Rectal smooth muscle tissue (tissue), 1 donor: ENCODE results near the gene PDE8B.
"Not testable (repeated sequence)": the region's sequence is repeated elsewhere in the genome, so short reads cannot be mapped to it uniquely, and the experiment has no call there.

ENCODE experiments used
- H3K27ac ChIP-seq: one replicate; pipeline ENCODE4 v1.7.0; 2013; ENCODE audit warnings: low read depth, low read length, inconsistent platforms
- H3K27me3 ChIP-seq: one replicate; pipeline ENCODE4 v1.7.0; 2013; ENCODE audit warnings: low read length; ENCODE audit not compliant: control insufficient read depth, insufficient read depth
- H3K36me3 ChIP-seq: one replicate; pipeline ENCODE4 v1.7.0; 2013; ENCODE audit warnings: low read length; ENCODE audit not compliant: control insufficient read depth, insufficient read depth
- H3K4me1 ChIP-seq: one replicate; pipeline ENCODE4 v1.7.0; 2013; ENCODE audit warnings: low read length; ENCODE audit not compliant: control insufficient read depth, insufficient read depth
- H3K4me3 ChIP-seq: one replicate; pipeline ENCODE4 v1.7.0; 2013; ENCODE audit warnings: low read length
- H3K9ac ChIP-seq: one replicate; pipeline ENCODE4 v1.7.0; 2013; ENCODE audit warnings: low read length

Gene PDE8B

DNA sequence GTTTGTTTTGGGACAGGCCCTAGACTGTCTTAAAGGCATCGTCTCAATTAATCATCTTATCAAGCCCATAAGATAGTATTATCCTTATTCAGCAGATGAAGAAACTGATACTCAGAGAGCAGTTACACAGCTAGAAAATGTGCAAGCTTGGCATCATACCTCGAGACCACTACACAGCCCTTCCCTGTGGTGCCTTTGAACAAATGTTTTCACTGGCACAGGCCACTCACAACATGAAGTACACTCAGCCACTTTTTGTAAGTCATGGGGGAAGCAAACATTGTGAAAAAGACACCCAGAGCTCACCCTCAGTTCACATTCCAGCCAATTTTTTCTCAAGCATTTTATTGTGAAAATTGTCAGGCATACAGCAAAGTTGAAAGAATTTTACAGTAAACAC, 159.1 kb downstream of the PDE8B start:
- H3K9ac ChIP-seq: no peak overlapping the region
- no peak overlapping the region for H3K4me3 ChIP-seq
- H3K27ac ChIP-seq: no peak overlapping the region
- H3K27me3 ChIP-seq: no peaks in the 10 kb centered on the region
- H3K36me3 ChIP-seq: no peaks in the 10 kb centered on the region
- H3K4me1 ChIP-seq: no peaks in the 10 kb centered on the region

DNA sequence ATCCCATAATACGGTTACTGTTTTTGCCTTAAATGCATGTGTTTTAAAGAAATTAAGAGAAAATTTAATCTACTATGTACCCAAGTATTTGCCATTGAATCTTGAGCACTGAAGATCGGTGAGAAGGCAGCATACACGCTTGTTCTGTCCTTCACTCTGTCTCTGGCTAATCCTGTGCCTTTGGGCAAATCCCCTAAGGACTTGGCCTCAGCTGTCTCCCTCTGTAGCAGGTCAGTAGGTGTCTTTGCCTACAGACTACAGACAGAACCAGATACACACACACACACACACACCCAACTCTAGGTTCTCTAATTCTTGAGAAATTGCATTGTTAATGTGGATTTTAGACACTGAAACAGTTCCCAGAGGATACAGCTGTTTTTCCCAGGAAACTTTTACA, 164.2 kb downstream of the PDE8B start:
- H3K4me1 ChIP-seq: no peaks in the 10 kb centered on the region
- H3K27ac ChIP-seq: no peak overlapping the region
- no peaks in the 10 kb centered on the region for H3K36me3 ChIP-seq
- no peak overlapping the region for H3K9ac ChIP-seq
- no peaks in the 10 kb centered on the region for H3K27me3 ChIP-seq
- no peak overlapping the region for H3K4me3 ChIP-seq

- no peak overlapping the region for H3K27ac ChIP-seq
- no peaks in the 10 kb centered on the region for H3K27me3 ChIP-seq
- no peaks in the 10 kb centered on the region for H3K36me3 ChIP-seq
- H3K4me3 ChIP-seq: no peak overlapping the region
- no peaks in the 10 kb centered on the region for H3K4me1 ChIP-seq
- H3K9ac ChIP-seq: no peak overlapping the region
Measured at GRCh38 chr5:77376609-77377300, 166.3 kb downstream of the PDE8B start.

DNA sequence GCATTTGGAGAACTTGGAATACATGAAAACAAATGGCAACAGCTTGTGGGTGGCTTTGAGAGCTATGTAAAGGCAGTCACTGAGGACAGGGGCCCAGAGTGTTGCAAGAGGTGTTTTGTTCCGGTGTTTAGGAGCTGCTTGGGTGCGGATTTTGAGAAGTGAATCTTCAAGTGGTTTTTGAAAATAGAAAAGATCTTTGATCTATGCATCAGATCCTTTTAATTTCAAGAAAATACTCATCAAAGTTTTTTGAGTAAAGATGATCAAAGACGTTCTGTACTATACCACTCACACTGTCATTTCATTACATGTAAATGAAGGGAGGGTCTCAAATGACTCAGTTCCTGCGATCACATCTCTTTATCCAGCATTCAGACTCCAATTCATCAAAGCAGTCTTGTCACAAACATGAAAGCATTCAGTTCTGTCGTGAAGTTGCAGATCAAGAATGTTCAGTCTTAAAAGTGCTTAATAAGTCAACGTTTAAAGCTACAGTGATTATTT, 169.1 kb downstream of the PDE8B start:
- H3K9ac ChIP-seq: no peak overlapping the region
- H3K4me3 ChIP-seq: no peak overlapping the region
- no peaks in the 10 kb centered on the region for H3K4me1 ChIP-seq
- no peaks in the 10 kb centered on the region for H3K36me3 ChIP-seq
- H3K27me3 ChIP-seq: no peaks in the 10 kb centered on the region
- no peak overlapping the region for H3K27ac ChIP-seq

- Histone ChIP-seq H3K4me1 (no peaks in the 10 kb centered on the region), H3K27me3 (no peaks in the 10 kb centered on the region), H3K27ac (no peak overlapping the region), H3K4me3 (no peak overlapping the region), H3K9ac (no peak overlapping the region), H3K36me3 (no peaks in the 10 kb centered on the region)
Measured at GRCh38 chr5:77380636-77381035, 170.2 kb downstream of the PDE8B start.

- not testable (repeated sequence) for H3K27me3 ChIP-seq, H3K4me3 ChIP-seq, H3K36me3 ChIP-seq, H3K4me1 ChIP-seq, H3K27ac ChIP-seq, H3K9ac ChIP-seq
Measured at GRCh38 chr5:77383336-77383735, 172.9 kb downstream of the PDE8B start.

DNA sequence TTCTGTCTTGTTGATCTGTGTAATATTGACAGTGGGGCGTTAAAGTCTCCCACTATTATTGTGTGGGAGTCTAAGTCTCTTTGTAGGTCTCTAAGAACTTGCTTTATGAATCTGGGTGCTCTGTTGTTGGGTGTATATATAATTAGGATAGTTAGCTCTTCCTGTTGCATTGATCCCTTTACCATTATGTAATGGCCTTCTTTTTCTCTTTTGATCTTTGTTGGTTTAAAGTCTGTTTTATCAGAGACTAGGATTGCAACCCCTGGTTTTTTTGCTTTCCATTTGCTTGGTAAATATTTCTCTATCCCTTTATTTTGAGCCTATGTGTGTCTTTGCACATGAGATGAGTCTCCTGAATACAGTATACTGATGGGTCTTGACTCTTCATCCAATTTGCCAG, 175.9 kb downstream of the PDE8B start:
- H3K4me3 ChIP-seq, H3K9ac ChIP-seq, H3K36me3 ChIP-seq, H3K27me3 ChIP-seq, H3K27ac ChIP-seq: not testable (repeated sequence)
- H3K4me1 ChIP-seq: peaks cover 19% of the 10 kb centered on the region

DNA sequence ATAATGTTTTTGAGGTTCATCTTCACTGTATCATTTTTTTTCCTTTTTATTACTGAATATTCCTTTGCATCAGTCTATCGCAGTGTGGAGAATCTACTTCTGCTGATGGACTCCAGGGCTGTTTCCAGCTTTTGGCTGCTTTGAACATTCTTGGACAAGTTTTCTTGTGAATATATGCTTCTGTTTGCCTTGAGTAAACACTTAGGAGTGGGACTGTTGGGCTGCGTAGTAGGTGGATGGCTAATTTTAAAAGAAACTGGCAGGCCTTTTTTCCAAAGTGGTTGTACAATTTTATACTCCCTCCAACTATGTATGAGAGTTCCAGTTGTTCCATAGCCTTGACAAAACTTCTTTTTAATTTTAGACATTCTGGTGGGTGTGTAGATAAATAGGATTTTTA, 179.3 kb downstream of the PDE8B start:
- Histone ChIP-seq H3K27ac (no peak overlapping the region), H3K4me1 (peaks cover 19% of the 10 kb centered on the region), H3K9ac (no peak overlapping the region), H3K27me3 (no peaks in the 10 kb centered on the region), H3K4me3 (no peak overlapping the region), H3K36me3 (no peaks in the 10 kb centered on the region)

DNA sequence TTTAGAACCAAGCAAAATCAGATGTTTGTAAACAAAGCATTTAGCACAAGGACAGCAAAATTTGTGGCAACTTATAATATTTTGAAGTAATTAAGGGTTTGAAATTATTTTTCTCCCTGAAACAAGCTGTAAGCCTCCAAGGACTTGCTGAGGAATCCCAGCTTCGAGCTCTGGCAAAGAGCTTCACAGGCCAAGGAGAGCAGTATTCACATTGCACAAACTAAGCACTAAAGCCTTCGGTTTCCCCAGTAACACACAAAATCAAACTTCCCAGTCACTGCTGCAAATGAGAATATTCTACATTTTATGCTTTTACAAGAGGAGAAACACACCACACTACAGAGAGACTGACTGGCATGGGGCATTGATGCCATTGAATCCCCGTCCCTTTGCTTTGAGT, 179.7 kb downstream of the PDE8B start:
- H3K4me1 ChIP-seq: peaks cover 19% of the 10 kb centered on the region
- no peak overlapping the region for H3K9ac ChIP-seq
- no peak overlapping the region for H3K4me3 ChIP-seq
- no peaks in the 10 kb centered on the region for H3K27me3 ChIP-seq
- no peak overlapping the region for H3K27ac ChIP-seq
- H3K36me3 ChIP-seq: no peaks in the 10 kb centered on the region

DNA sequence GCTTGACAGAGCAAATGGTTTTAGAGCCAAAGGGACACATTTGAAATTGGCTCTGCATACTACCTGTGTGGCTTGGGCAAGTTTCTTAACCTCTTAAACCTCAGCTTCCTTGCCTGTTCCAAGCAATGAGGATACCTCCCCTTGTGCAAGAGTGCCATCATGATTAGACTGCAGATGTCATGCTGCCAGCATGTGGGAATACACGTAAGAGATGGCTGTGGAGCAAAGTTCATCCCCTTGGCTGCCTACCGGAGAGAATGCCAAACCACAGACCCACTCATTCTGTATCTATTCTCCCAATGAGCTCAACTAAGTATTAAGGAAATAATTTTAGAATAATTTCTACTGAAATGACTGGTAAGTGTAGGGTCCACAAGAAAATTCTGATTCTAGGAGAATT, 180.3 kb downstream of the PDE8B start:
- Histone ChIP-seq H3K36me3 (no peaks in the 10 kb centered on the region), H3K27me3 (no peaks in the 10 kb centered on the region)

GRCh38 chr5:77391240-77391765, 180.8 kb downstream of the PDE8B start:
- Histone ChIP-seq H3K36me3 (no peaks in the 10 kb centered on the region), H3K4me3 (no peak overlapping the region), H3K4me1 (peaks cover 19% of the 10 kb centered on the region), H3K27me3 (no peaks in the 10 kb centered on the region), H3K9ac (no peak overlapping the region), H3K27ac (no peak overlapping the region)

More for the DNA sequence above, 180.3 kb downstream of the PDE8B start:
- H3K4me3 ChIP-seq: no peak overlapping the region
- no peak overlapping the region for H3K27ac ChIP-seq
- peaks cover 19% of the 10 kb centered on the region for H3K4me1 ChIP-seq
- H3K9ac ChIP-seq: no peak overlapping the region

DNA sequence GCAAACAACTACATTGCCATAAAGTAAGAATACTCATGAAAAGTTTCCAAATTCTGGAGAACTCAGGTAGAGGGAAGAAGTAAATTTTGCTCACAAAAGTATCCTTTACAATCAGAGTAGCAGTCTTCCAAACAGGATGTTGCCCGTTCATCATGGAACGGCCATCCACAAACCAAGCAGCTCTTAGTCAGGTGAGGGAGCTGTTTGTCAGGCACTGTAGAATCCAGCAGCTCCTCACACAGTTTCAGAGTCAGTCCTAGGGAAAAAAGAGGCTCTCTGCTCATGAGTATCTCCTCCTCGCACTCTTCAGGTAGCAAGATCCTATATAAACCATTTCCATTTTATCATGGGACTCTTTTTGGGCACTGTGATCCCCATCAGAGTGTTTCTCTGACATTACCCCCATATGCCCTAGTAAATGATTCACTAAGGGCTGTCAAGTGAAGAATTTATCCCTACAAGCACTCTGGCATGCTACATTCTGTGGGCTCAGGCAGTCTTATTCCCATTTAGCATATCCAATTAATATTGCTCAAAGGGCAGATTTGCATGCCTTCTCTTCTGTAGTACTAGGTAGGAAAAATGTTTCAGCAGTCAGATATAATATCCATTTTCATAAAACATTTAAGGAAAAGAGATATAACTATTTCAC, 183.7 kb downstream of the PDE8B start:
- Histone ChIP-seq H3K27ac (no peak overlapping the region), H3K36me3 (no peaks in the 10 kb centered on the region), H3K27me3 (no peaks in the 10 kb centered on the region), H3K9ac (no peak overlapping the region), H3K4me3 (no peak overlapping the region), H3K4me1 (peaks cover 17% of the 10 kb centered on the region)

DNA sequence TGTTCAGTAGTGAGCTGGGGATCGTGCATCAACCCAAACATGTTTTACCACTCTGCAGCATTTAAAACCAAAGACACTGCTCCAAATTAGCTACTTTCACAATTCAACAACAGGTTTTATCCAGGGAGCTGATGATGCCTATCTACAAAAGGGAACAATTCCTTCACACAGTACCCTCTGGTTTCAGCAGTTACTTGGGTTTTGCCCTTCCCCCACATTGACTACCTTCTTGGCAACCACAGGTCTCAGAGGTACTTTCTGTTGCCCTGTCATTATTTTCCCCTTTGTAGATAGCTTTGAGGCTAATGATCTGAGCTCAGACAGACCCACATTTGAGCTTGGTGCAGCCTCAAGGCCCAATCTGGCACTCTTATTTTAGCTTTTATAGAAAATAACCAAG, 185.5 kb downstream of the PDE8B start:
- Histone ChIP-seq H3K4me3 (no peak overlapping the region), H3K9ac (no peak overlapping the region), H3K36me3 (no peaks in the 10 kb centered on the region), H3K27ac (no peak overlapping the region), H3K4me1 (peaks cover 2% of the 10 kb centered on the region), H3K27me3 (no peaks in the 10 kb centered on the region)
